ENCODE results near the gene BAIAP2L1. TPM values are rescaled to one million over a fixed set of nuclear protein-coding genes. Genes with fewer than 3 reads are reported as not detected.

Gene BAIAP2L1
- total and polyA plus RNA-seq, 2 of the 8 experiments (the other 6 are each of a cell fraction or from before 2014, with no cell fraction given), result 19.2 to 42.9 TPM

DNA sequence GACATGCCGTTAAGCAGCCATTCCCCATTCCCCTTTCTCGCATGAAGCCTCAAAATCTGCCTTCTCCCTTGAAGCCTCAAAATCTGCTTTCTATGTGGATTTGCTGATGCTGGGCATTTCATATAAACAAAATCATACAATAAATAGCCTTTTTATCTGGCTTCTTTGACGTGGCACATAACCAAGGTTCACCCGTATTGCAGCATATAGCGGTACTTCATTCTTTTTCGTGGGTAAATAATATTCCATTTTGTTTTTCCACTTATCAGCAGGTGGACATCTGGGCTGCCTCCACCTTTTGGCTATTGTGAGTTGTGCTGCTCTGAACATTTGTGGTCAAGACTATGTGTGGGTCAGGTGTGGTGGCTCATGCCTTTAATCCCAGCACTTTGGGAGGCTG, 62.4 kb downstream of the BAIAP2L1 start:
- Histone ChIP-seq H3K9me3 (ENCODE audit: insufficient read depth in 2 of 2, low read depth in 1 of 2, low read length in 1 of 2) (no peaks in the 10 kb centered on the region), H3K79me2 (ENCODE audit: control insufficient read depth in 1 of 2, insufficient read depth in 2 of 2, low read length in 2 of 2) (peaks cover 0 to 7% of the 10 kb centered on the region in 2 experiments; a peak in 1 of 4 replicates), H4K20me1 (replicated peaks in 1 of 2; ENCODE audit: control insufficient read depth in 1 of 2, insufficient read depth in 2 of 2, low read length in 2 of 2) (peaks cover 0 to 1% of the 10 kb centered on the region in 2 experiments), H3K36me3 (ENCODE audit: control insufficient read depth in 2 of 4, insufficient read depth in 4 of 4, low read length in 3 of 4) (no peaks in the 10 kb centered on the region; a peak in 1 of 8 replicates), H3K23me2 (ENCODE audit: low read depth, low read length) (no peaks in the 10 kb centered on the region), H2BK5ac (ENCODE audit: low read depth, low read length) (no peak overlapping the region), H3K56ac (replicated peaks; ENCODE audit: insufficient read length, low read depth, low read length) (no peak overlapping the region), H4K5ac (ENCODE audit: insufficient read length, low read depth, low read length) (no peak overlapping the region), H2AFZ (ENCODE audit: low read length) (no peak overlapping the region), H3K23ac (ENCODE audit: insufficient read length) (no peak overlapping the region), H3K4me2 (ENCODE audit: insufficient read depth in 1 of 2, low read depth in 2 of 2, low read length in 2 of 2) (no peak overlapping the region), H3K27me3 (replicated peaks in 1 of 4; ENCODE audit: control insufficient read depth in 3 of 4, extremely low read depth in 1 of 4, insufficient read depth in 3 of 4, low read length in 3 of 4) (no peaks in the 10 kb centered on the region), H3K79me1 (ENCODE audit: low read depth, low read length) (peaks cover 5% of the 10 kb centered on the region; the same call in 1 of the 2 replicates), H2BK20ac (ENCODE audit: low read length) (no peak overlapping the region), H2AK5ac (ENCODE audit: low read depth, low read length) (no peak overlapping the region), H2BK12ac (ENCODE audit: low read depth, low read length) (no peak overlapping the region), H4K8ac (ENCODE audit: extremely low read depth, insufficient read depth, low read length) (no peak overlapping the region), H4K91ac (replicated peaks; ENCODE audit: insufficient read length, low read length) (no peak overlapping the region), H2BK15ac (ENCODE audit: low read length) (no peak overlapping the region), H3K27ac (ENCODE audit: low read depth, low read length) (no peak overlapping the region), H3K4me1 (replicated peaks in 1 of 4; ENCODE audit: control insufficient read depth in 3 of 4, insufficient read depth in 4 of 4, low read length in 3 of 4) (no peaks in the 10 kb centered on the region), H2BK120ac (replicated peaks; ENCODE audit: low read depth, low read length) (no peak overlapping the region), H3K4me3 (ENCODE audit: extremely low read depth in 1 of 4, insufficient read depth in 2 of 4, low read depth in 3 of 4, low read length in 4 of 4) (no peak overlapping the region), H3K4ac (replicated peaks; ENCODE audit: insufficient read length, low read depth, low read length) (no peak overlapping the region), H3K18ac (ENCODE audit: extremely low read depth, low read length) (no peak overlapping the region), H3K14ac (ENCODE audit: insufficient read length) (no peak overlapping the region), H3K9ac (replicated peaks in 1 of 4; ENCODE audit: extremely low read depth in 1 of 4, low read depth in 3 of 4, low read length in 3 of 4) (no peak overlapping the region)
- no peak for DNase-seq (ENCODE audit: low read depth in 1 of 2, low spot score in 2 of 2)
- ChIA-PET POLR2A (ENCODE audit: partially characterized antibody) (no interaction called here), CTCF (ENCODE audit: partially characterized antibody) (interaction anchor here (1.6 kb wide), 1 partner anchor 63 kb away, joined by 4 read pairs; no protein-coding TSS in a partner anchor)
- TF ChIP-seq HDAC6 (IDR thresholded peaks at IDR 0.05; ENCODE audit: low read depth, low read length), result no peak
- no peak for TF ChIP-seq SIX5 (IDR thresholded peaks at IDR 0.05; ENCODE audit: low read depth, low read length)
- TF ChIP-seq RBBP5 (IDR thresholded peaks at IDR 0.05; ENCODE audit: borderline replicate concordance, low read depth, low read length), result no peak
- no peak for TF ChIP-seq POLR2AphosphoS5 (IDR thresholded peaks at IDR 0.05; ENCODE audit: low read depth, low read length)
- TF ChIP-seq RAD21 (IDR thresholded peaks at IDR 0.05 in 1 of 2, conservative IDR thresholded peaks at IDR 0.05 in 1 of 2; ENCODE audit: low read depth in 2 of 2, low read length in 2 of 2), result no peak
- no peak for TF ChIP-seq CBX5 (IDR thresholded peaks at IDR 0.05; ENCODE audit: low read depth, low read length)
- TF ChIP-seq RNF2 (IDR thresholded peaks at IDR 0.05; ENCODE audit: borderline replicate concordance, low read depth, low read length, missing control alignments, poor library complexity, severe bottlenecking), result no peak
- no peak for TF ChIP-seq RXRA (IDR thresholded peaks at IDR 0.05; ENCODE audit: insufficient read depth, low read depth, low read length)
- TF ChIP-seq CREB1 (IDR thresholded peaks at IDR 0.05), result no peak
- no peak for TF ChIP-seq GABPA (IDR thresholded peaks at IDR 0.05; ENCODE audit: borderline replicate concordance, insufficient read depth, low read length)
- TF ChIP-seq SP4 (IDR thresholded peaks at IDR 0.05; ENCODE audit: low read length), result no peak
- no peak for TF ChIP-seq FOSL1 (IDR thresholded peaks at IDR 0.05; ENCODE audit: insufficient read depth, low read depth, low read length)
- no peak for TF ChIP-seq SP2 (IDR thresholded peaks at IDR 0.05; ENCODE audit: low read length)
- TF ChIP-seq BRCA1 (IDR thresholded peaks at IDR 0.05; ENCODE audit: low read depth, low read length), result no peak
- no peak for FAIRE-seq
- WGBS, 2 experiments (ENCODE audit: extremely low coverage in 1 of 2, insufficient coverage in 1 of 2, insufficient read length in 1 of 2, insufficient replicate concordance in 2 of 2, low coverage in 1 of 2, low lambda C conversion rate in 2 of 2, missing lambda C conversion rate in 1 of 2), result 97% methylated on average over 6 of the region's 6 CpGs; no CpG with 5 or more reads in 1 of the 2 experiments
